ENCODE measurements around the gene HAP1.
"Not testable (repeated sequence)": the region's sequence is repeated elsewhere in the genome, so short reads cannot be mapped to it uniquely, and the experiment has no call there.

Gene HAP1, protein sequence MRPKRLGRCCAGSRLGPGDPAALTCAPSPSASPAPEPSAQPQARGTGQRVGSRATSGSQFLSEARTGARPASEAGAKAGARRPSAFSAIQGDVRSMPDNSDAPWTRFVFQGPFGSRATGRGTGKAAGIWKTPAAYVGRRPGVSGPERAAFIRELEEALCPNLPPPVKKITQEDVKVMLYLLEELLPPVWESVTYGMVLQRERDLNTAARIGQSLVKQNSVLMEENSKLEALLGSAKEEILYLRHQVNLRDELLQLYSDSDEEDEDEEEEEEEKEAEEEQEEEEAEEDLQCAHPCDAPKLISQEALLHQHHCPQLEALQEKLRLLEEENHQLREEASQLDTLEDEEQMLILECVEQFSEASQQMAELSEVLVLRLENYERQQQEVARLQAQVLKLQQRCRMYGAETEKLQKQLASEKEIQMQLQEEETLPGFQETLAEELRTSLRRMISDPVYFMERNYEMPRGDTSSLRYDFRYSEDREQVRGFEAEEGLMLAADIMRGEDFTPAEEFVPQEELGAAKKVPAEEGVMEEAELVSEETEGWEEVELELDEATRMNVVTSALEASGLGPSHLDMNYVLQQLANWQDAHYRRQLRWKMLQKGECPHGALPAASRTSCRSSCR

DNA sequence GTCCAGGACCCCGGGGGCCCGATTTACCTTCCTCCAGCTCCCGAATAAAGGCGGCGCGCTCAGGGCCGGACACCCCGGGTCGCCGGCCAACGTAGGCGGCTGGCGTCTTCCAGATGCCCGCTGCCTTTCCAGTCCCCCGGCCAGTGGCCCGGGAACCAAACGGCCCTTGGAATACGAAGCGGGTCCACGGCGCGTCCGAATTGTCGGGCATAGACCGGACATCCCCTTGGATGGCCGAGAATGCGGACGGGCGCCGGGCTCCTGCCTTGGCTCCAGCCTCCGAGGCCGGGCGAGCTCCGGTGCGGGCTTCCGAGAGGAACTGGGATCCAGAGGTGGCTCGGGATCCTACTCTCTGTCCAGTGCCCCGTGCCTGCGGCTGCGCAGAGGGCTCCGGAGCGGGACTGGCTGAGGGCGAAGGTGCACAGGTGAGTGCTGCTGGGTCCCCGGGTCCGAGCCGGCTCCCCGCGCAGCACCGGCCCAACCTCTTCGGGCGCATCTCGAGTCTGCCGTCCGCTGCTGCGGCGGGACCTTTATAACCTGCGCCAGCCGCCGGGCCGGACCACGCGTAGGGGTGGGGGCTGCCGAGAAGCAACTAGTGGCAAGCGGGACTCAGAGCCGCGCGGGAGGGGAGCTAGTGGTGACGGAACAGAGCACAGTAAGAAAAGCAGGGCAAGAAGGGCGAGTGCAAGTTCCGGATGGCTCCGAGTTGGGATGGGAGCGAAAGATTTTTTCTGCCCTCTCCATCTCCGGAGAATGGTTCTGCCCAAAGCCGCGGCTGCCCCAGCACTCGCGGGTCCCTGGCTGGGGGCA, at the start of gene HAP1:
Gene HAP1, minus strand, starts transcription at position 505 of the 810 bp plus-strand sequence. Its CDS starts 9 bp downstream, at position 496.
- no peak for DNase-seq (ENCODE audit: low read depth)

GRCh38 chr17:41782142-41782541, 47.7 kb upstream of the HAP1 start:
- DNase-seq (ENCODE audit: low read depth): no peak

DNA sequence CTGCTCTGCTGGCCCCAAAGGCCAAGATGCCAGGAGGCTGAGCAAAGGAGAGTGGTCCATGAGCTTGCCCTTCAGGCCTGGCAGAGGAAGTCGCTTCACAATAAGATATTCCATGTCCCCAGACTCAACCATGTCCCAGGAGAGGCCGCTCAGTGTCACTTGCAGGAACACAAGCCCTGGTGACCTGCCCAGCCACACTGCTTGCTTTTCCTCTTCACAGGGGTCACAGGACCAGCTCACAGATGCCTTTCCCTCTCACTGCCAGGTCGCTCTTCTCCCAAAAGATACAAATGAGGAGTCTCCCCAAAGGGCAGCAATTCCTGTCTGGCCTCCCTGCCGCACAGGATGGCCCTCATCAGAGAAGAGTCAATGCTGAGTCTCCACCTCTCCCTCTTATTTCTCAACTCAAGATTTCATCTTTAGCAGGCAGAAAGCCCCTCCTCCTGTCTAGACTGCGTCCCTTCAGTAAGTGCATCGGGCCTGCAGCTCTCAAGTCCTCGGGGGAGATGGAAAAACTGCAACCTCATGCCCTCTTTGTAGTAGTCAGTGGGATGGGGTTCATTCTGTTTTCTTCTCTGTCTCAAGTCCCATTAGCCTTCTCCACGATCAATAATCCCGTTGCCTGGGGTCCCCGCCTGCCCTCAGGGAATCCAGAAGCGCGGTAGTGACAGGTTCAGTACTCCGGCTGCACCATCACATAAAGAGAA, 47.1 kb upstream of the HAP1 start:
- DNase-seq (ENCODE audit: low read depth): no peak

DNA sequence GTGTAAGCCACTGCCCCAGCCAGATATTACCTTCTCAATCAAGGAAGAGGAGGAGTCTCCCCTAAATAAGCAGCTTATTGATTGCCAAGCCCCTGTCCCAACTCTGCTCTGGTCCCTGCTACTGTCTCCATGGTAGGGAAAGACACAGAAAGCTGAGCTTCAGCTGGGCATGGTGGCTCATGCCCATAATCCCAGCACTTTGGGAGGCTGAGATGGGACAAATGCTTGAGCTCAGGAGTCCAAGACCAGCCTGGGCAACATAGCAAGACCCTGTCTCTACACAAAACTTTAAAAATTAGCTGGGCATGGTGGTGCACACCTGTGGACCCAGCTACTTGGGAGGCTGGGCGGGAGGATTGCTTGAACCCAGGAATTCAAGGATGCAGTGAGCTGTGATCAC, 45.5 kb upstream of the HAP1 start:
- no peak for DNase-seq (ENCODE audit: low read depth)

GRCh38 chr17:41777574-41778188, 43.2 kb upstream of the HAP1 start:
- DNase-seq (ENCODE audit: low read depth): no peak

DNA sequence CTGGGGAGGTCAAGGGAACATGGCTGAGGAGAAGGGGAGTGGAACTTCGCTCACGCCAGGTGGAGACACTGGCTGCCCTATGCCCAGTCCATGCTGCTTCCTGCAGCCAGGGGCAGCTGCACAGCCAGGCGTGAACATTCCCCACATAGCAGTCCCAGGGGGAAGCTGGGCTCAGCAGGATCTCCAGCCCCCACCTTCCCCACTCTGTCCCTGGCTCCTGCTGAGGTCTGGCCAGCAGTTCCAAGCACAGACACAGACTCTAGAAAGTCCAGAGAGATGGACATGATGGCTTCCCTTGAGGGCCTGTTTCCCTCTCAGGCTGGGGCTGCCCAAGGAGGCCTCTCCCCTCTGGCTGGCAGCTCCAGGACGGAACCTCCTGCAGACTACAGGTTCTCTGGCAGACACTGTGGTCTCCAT, 42.7 kb upstream of the HAP1 start:
- DNase-seq (ENCODE audit: low read depth): no peak

DNA sequence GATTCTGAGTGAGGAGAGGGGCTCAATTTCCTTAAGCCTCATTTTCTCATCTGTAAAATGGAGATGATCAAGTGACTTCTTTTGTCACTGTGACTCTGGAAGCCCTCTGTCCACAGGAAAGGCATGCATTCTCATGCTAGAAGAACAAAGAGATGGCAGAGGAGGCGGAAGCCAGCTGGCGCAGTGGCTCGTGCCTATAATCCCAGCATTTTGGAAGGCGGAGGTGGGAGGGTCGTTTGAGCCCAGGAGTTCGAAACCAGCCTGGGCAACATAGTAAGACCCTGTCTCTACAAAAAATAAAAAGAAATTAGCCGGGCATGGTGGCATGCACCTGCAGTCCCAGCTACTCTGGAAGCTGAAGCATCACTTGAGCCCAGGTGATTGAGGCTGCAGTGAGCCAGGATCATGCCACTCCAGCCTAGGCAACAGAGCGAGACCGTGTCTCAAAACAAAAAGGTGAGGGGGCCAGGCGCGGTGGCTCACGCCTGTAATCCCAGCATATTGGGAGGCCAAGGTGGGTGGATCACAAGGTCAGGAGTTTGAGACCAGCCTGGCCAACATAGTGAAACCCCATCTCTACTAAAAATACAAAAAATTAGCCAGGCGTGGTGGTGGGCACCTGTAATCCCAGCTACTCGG, 41.9 kb upstream of the HAP1 start:
- DNase-seq (ENCODE audit: low read depth): not testable (repeated sequence)

DNA sequence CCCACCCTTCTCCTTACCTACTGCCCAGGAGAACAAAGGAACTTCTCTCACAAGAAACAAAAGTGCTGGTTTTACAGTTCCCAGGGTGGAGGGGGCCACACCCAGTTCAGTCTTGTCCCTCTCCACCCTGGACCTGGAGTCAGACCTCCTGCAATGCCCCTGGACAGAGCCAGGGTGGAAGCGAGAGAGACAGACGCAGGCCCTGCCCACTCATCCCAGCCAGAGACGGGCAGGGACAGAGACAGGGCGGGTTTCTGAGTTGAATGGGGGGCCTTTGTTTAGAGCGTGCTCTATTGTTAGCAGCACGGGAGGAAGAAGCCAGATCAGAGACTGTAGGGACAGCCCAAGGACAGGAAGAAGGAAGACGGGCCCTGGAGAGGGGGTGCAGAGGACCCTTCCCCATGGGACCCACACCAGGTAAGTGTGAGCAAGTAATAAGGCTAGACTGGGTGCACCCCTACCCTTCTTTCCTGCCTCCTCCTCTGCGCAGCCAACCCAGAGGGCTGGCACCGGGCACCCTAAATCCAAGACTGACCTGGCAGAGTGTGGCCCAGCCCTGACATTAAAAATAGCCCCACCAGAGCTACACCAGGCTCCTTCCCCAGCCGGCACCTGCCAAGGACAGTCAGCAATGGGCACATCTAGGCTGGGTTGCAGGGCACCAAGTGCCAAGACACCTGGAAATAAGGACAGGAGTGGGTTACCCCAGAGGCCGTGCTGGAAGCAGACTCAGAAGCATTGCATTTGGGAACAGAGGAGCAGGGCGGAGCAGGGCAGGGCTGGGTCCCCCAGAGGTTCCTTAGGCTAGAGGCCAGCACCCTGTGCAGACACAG, 41.2 kb upstream of the HAP1 start:
- DNase-seq (ENCODE audit: low read depth): no peak

GRCh38 chr17:41773731-41774193, 39.3 kb upstream of the HAP1 start:
- DNase-seq (ENCODE audit: low read depth): no peak

DNA sequence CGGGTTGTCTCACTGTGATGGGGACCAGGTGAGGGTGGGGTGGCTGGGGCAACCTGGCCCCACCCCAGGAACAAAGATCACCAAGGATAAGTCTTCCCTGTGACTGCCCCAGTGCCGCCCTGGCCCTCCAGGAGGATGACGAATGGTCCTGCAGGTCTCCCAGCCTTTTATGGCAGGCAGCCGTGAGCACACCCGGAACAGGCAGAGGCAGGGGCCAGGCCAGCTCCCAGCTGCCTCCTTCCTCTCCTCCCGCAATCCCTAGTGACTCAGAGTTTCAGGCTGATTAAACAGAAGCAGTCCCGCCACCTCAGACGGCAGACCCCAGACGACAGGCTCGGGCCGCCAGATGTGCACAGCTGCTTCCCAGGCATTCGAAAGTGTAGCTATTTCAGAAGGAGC, 38.7 kb upstream of the HAP1 start:
- no peak for DNase-seq (ENCODE audit: low read depth)

DNA sequence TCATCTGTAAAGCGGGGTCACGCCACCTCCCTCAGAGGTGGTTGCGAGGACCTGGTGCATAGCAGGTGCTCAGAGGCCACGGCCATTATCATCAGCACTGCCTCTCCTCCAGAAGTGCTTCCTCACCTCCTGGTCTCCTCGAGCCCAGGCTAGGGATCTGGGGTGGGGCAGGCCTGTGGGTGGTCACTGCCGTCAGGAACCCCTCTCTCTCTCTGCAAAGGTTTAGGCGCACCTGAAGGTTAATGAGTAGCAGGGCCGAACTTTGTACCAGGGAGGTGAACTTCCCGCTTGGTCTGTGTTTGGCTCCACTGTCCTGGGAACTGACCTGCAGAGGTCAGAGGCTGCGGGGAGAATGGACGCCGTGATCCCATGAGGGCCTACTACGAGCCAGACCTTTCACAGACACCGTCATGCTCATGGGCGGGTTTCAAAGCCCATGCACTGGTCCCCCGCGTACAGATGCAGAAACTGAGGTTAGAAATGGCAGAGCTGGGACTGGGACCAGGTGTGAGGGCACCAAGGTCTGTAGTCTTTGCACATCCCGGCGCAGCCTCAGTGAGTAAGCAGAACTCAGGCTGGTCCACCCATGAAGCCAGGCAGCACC, 38.2 kb upstream of the HAP1 start:
- DNase-seq (ENCODE audit: low read depth): no peak

- DNase-seq (ENCODE audit: low read depth): no peak
Measured at GRCh38 chr17:41772218-41772585, 37.8 kb upstream of the HAP1 start.

GRCh38 chr17:41771389-41772206, 37.2 kb upstream of the HAP1 start:
- no peak for DNase-seq (ENCODE audit: low read depth)

GRCh38 chr17:41769985-41770384, 35.5 kb upstream of the HAP1 start:
- DNase-seq (ENCODE audit: low read depth): no peak

DNA sequence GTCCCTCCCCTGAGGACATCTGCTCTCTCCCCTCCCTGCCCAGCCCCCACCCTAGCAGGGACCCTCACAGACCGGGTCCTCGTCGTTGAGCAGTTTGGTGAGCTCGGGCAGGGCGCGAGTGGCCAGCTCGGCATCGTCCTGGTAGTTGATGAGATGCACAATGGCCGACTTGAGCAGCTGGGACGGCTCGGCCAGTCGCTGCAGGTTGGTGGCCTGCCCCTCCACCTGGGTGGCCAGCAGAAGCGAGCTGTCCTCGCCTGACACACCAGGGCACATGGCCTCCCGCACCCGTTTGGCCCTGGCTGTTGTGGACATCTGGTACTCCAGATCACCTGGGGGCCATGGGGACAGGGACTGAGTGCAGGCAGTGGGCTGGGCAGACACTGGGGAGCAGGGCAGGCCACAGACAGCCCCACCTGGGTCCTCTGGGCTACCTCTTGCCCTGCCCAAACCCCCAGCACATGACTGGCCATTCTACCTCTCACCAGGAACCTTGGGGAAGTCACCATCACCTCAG, 35.0 kb upstream of the HAP1 start:
- no peak for DNase-seq (ENCODE audit: low read depth)

DNA sequence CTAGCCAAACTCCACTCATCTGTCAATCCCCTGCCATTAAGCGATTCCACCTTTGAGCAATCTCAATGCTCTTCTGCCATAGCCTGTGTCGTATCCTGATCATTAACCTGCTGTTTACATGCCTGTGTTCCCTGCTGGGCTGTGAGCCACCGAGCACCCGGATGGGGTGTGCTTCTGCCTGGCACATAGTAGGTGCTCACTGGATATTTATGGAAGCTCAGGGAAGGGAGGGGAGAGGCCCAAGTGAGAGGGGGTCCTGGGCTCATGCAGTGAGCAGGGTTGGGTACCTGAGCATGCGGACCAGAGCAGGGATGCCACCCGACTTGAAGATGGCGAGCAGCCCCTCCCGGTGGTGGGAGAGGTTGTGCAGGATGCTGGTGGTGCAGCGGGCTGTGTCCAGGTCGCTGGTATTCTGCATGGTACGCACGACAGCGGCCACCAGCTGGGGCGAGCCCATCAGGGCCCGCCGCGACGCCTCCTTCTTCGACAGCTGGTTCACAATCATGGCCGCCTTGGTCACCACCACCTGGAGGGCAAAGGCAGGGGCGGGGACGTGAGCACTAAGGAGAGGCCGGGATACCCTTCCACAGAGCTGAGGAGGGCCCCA, 34.3 kb upstream of the HAP1 start:
- no peak for DNase-seq (ENCODE audit: low read depth)

GRCh38 chr17:41767324-41768042, 33.0 kb upstream of the HAP1 start:
- DNase-seq (ENCODE audit: low read depth): no peak

GRCh38 chr17:41766135-41766534, 31.7 kb upstream of the HAP1 start:
- DNase-seq (ENCODE audit: low read depth): no peak

Measured in activated T-helper 9 cell treated with anti-CD3 and anti-CD28 coated beads, Interleukin-2, amount 50 U/mL, for 16 hours (primary cell).